ENCODE results near the gene CNTNAP5.

The CNTNAP5 gene

DNA sequence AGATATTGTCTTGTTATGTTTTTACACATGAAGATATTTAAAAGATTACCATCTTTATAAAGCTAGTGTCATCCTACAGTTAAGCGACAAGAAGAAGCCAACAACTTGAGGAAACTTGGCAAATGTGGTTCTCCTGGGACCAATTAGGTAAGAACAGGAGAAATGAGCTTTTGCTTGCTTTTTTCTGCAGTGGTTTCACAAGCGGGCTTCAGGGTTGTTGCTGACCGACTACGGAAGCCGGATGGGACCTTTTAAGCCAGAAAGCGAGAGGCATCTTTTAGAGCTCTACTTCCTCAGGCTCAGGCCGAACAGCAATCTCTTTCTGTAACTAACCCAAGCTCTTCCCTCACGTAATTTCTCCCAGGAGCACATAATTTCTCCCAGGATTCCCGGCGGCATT, 256.5 kb downstream of the CNTNAP5 start:
- no peak for DNase-seq

DNA sequence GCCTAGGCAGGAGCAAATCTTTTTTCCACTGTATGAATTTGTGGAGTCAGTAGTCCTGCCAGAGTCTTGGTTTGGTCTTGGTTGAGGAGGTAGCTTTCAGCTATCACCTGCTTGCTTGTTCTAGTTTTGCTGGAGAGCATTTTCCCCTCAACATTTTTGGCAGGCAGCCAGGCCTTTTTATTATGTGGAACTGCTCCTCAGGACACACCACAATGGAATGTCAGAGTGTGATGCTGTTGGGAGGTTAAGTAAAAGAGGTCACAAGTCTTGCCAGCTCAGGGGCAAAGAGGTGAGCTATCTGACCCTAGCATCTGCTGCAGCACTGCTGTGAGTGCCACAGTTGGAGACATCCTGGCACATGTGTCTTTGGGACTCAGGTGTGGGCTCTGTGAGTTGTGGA, 258.0 kb downstream of the CNTNAP5 start:
- DNase-seq: no peak

DNA sequence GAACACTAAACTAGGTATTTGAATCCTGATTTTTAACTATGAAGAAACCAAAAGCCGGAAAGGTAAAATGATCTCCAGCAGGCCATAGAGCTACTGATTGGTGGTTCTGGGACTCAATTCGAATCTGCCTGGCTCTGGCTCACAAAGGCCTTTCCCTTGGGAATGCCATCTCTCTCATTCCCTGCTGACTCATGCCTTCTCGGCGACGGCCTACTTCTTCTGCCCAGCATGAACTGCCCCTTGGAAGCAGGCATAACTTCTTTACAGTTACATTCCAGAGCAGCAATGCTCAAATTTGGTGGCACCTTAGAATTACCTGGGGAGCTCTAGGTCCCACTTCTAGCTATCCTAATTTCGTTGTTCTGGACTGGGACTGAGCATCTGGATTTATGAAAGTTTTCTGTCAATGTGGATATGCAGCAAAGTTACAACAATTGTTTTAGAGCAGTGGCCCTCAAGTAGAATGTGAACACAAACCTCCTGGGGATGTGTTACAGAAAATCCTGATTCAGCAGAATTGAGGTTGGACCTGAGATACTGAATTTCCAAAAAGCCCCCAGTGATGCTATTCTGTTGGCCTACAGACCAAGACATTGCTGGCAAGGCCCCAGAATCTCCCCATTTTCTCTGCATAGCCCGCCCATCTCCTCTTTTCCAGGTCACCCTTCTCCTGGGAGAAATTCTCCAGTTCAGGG, 261.1 kb downstream of the CNTNAP5 start:
- DNase-seq: no peak

DNA sequence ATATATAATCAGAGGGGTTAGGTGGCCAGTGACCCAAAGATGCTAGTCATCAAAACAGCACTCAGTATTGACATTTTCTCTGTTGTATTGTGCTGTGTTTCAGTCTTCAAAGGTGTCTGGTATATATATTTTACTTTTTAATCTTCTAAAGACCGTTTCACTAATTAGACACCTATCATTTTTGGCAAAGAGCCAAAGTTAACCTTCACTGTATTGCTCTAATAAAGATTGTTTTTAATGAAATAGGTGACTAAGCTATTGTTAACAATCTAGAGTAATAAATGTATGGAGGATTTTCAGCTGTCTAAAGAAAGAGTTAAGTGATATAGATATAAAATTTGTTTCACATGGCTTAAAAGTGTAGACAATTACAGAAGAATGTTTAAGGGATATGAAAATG, 264.0 kb downstream of the CNTNAP5 start:
- no peak for DNase-seq

DNA sequence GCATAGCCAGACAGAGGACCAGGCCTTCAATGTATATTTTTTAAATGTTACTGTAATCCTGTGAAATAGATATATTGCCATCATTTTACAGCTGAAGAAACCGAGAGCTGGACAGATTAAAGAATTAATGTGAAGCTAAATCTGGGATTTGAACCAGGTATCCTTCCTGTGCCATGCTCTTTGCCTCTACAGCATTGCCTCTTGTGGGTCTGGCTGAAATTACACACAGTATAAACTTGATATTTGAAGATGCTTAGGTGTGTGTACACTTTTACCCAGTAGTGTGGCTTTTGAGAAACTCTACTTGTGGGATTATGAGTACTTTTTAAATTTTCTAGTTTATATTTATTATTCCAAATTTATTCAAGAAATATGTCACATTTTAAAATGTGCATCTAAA, 264.5 kb downstream of the CNTNAP5 start:
- no peak for DNase-seq

DNA sequence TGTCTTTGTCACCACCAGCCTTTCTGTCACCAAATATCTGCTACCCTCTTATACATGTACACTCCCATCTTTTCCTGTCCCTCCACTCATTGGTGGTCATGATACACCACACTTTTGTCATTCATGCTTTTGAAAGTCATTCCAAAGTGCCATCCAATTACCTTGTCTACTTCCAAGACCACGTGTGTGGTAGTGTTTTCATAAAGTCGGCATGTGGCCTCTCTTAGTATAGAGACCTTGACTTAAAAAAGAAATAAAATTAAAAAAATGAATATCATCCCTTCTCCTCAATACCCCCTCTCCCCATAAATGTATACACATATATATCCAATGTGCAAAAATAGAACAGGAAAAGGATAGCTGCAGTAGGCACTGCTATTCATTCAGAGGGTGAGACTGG, 271.4 kb downstream of the CNTNAP5 start:
- DNase-seq: no peak

DNA sequence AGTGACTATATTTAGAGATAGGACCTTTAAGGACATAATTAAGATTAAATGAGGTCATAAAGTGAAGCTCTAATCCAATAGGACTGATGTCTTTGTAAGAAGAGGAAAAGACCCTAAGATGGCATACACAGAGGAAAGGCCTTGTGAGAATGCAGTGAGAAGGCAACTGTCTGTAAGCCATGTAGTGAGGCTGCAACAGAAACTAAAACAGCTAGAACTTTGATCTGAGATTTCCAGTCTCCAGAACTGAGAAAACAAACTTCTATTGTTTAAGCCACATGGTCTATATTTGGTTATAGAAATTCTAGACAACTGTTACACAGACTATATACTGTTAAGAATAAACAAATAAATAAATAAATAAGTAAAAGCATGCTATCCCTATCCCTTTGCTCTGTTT, 276.8 kb downstream of the CNTNAP5 start:
- DNase-seq: no peak

DNA sequence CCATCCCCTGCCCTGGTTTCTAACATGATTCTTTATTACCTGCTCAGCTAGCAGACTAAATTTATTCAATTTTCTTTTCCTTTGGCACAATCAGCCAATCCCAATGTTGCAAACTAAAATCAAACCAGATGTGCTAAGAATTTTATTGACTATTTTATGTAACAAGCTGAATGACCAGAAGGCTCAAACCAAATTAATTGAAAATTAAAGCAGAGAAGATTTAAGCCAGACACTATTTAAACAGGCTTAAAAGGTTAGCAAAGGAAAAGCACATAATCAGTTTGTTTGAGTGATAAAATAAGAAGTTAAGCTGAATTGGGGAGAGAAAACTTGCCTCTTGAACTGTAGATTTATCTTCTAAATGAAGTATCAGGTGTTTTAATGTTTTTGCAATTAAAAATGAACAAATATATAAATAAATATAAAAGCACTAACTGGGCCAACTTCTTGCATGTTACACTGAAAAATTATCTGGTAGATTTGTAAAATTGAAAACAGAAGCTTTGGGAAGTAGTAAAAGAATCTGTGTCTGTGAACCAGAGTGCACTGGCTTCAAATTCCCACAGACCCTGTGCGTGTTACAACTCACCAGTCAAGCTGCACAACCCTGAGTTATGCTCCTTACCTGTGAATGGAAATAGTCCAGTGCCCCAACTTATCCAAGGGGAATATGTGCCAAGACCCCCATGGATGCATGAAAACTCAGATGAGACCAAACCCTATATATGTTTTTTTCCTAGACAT, 283.4 kb downstream of the CNTNAP5 start:
- no peak for DNase-seq

DNA sequence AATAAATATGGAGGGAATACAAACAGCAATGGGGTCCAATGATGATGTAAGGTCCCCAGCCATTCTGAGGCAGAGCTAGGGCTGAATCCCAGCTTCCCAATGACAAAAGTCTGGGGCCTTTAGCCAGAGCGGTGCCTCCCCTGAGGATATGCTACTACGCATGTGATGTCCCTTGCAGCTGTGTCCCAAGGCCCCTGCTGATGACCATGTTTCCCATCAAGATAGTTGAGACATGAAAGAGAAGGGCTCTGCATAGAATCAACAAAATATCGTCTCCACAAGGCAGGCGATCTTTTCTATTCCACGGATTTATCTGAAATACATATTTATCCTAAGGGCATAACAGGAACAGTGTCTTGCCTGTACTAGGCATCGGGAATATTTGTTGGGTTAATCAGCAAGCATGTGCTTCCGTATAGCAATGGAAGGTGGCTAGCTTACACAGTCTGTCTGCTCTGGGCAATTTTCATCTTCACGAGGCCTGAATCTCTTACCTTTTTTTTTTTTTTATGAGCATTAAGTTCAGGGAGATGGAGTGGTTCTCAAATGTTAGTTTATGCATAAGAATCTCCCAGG, 284.6 kb downstream of the CNTNAP5 start:
- DNase-seq: no peak

DNA sequence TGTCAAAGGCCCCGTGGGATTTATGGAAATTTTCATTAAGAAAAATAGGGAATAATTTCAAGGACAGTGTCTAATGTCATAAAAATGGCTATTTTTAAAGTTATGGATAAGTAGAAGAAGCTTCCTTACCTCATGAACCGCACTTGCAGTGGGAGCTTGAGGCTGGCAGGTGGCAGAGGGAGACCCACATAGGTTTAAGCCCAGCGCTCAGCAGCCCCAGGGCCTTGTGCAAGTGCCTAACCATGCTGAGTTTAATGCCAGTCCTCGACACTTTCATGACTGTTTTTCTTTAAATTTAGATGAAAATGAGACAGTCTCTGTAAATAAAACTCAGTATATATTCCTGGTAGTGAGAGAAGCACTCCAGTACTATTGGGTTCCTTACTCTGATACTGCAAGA, 285.6 kb downstream of the CNTNAP5 start:
- no peak for DNase-seq

DNA sequence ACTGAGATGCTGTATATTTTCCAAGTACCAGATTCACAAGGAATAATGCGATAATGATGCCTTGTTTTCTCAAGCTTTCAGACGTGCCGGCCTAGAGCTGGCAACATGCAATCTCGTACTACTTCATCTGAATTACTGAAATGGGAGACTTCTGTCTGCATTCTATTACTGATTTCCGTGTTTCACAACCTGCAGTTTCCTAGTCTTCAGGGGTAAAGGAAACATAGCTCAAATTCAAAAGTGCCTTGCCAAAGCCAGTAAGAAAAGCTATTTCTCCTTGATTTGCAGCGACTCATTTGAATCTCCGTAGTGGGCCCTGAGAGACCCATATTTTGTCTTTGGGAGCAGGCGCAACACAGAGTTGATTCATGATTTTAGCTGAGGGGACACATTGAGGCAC, 289.0 kb downstream of the CNTNAP5 start:
- DNase-seq: no peak

DNA sequence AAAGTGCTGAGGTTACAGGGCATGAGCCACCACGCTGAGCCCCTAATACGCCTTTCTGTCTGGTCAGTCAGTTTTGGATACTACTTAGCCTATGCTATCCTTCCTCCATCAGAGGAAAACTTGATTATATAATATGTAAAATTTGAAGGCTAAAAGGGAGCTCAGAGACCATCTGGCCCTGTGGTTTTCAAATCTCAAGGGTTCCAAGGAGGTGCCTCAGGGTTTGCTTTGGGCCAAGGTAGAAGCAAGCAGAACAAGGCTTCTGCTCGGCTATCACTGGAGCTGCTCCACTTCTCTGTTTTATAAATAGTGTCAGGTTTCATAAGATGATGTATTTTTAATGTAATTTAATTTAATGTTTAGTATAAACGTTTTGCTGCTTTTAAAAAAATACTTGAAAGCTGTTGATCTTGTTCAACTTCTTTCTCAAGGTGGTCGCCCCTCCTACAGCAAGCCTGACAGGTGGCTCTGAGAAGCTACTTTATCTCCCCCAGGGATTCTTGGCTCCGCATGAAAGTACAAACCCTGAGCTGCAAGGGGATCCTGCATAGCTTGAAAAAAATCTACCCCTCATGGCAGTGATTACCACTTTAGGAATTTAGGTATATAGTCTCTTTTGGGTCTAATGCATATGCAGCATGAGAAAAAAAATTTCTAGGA, 290.3 kb downstream of the CNTNAP5 start:
- no peak for DNase-seq

DNA sequence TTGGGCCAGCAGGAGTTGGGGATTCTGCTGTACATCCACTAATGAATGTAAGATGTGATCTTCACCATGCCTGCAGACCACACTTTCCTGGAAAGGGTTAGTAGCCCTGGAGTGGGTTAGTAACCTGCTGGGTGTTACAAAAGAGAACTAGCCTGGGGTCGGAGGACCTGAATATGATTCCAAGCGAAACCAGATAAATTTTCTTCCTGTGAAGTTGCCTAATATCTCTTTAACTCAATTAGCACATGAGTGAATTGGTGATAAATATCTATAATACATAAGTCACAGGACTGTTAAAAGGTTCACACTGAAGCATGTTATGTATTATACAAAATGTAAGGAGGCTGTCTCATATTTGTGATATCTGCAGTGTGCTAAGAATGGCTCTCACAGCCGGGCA, 291.0 kb downstream of the CNTNAP5 start:
- no peak for DNase-seq

DNA sequence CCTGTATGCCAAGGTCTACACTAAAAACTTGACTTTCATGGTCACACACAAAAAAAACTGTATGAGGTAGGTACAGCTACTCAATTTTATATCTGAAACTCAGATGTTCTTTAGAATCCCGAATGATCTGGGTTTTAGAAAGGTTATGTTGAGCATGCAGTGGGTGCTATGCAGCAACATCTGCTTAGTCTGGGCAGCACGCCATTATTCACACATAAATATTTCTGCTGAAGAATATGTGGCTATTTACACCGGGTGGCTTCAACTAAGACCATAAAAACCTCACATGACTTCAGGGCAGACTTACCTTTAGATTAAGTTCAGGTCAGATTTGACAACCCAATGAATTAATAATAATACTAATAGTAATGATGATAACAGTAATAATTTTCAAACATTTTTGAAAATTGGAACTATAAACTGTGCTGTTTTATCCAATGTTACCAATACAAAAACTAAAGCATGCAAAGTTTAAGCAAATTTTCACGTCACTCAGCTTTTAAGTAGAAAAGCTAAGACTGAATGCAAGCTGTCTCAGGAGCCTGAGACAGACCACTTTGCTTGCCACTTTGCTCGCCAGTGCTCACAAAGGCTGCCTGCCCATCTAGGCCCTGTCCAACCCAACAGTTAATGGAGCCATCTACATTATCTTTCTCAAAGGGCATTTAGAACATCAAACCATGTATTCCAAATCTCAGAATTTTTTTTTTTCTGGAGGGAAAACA, 292.0 kb downstream of the CNTNAP5 start:
- DNase-seq: no peak

DNA sequence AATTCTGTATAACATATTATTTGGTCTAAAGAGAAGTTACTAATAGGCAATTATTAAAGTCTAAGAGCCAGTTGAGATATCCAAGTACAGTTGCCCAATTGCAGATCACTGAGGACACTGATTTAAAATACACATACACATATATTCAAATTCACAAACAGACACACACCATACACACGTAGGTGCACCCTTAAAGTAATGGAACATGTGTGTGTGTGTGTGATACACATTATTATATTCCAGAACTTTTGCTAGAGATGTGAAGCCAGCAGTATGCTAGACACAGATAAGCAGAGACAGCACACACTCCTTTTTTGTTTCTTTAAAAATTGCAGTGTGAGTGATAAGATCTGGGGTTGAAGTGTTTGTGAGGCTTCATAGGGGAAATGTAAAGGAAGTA, 292.5 kb downstream of the CNTNAP5 start:
- no peak for DNase-seq

DNA sequence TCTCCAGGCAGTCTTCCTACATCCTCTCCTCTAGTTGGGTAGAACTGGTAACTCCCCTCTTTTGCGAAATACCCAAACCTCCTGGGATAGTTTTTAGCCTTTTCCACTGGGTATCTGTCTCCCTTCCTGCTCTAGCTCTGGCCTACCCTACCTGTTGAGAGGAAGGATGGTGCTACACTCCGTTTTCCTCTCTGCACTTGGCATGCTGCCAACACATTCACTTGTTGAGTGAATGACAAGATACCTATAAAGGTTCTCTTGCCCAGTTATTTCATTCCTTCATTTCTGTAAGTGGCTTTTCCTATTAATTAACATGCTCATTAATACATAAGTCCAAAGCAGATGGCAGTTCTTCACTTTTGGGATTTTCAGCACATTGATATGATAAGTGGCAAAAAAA, 293.8 kb downstream of the CNTNAP5 start:
- no peak for DNase-seq

DNA sequence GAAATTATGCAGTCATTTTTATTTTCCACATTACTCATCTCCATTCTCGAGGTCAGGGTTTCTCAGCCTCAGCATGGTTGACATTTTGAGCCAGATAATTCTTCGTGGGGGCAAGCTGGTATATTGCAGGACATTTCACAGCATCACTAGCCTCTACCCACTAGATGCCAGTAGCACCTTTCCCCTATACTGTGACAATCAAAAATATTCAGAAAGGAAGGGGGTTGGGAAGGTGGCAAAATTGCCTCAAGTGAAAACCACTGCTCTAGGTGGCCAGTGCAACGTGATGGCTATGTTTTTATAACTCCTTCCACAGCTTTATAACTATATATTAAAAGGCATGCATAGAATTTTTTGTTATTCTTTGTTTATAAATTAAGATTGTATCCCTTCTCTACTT, 294.5 kb downstream of the CNTNAP5 start:
- no peak for DNase-seq

DNA sequence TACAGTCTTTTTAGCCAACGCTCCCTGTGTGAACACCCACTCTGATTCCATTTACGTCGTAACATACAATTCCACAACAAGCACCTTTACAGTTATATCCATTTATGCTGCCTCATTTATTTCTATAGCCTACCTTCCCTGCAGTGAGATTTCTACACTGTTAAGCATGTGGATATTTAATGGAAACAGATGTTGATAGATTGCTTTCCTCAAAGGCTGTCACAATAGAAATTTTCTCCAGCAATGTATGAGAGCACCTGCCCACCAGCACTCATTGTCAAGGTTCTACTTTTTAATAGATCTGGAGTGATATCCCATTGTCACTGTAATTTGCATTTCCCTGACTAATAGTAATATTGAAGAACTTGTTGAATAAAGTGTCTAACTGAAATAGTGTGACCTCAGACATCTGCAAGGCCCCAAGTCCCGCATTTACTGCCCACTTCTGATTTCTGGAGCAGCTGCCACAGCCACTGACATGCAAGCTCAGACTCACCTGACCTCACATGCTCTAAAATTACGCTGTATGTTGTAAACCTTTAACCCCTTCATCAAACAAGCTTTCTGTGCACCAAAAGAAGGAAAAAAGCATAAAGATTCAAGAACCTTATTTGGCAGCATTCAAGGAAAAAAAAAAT, 295.1 kb downstream of the CNTNAP5 start:
- no peak for DNase-seq

DNA sequence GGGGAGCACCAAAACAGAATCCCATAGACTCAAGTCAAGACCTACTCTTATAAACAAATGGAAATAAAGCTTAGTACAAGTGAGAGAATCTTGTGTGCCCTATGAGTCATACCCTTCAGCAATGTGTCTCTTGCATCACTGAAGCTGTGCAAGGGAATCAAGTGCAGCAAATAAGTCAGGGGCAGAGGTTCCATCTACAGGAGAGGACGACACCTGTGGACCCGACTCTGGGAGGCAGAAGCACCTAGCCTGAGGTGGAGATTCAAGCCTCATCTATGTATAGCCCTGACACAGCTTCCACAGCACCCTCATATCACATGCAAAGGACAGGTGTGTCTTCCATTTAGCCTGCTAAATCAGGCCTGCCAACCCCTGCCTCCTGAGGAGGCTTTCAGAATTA, 298.2 kb downstream of the CNTNAP5 start:
- no peak for DNase-seq

DNA sequence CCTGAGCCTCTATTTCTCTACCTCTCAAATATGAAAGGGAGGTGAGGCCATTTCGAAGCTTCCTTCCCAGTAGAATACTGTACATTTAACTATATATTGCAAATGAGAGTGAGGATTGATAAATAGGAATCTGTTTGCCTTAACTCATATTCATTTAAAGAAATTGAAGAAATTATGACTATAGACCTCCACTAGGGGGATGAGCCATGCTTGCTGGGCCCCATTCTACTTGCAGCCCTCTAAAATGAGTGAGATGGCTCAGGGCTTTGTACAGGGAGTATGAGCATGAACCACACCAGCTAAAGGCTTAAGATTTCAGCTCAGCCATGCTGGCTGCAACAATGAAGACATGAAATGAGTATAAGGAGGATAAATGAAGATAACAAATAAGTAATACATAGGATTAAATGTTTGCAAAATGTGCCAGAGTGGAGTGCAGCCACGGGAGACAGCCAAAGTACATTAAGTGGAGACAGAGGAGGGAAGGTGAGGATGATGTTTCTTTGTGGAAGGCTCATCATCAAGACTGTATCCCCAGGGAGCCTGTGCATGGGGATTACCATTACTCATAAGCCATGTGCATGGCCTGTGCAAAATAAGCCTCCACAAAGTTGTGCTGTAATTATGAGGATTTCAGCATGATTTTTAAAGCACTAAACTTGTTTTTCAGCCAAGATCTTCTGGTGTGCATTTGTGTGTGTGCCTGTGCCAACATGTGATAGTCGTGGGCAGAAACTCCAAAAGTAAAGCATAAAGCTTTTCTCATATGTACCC, 300.8 kb downstream of the CNTNAP5 start:
- DNase-seq: no peak

DNA sequence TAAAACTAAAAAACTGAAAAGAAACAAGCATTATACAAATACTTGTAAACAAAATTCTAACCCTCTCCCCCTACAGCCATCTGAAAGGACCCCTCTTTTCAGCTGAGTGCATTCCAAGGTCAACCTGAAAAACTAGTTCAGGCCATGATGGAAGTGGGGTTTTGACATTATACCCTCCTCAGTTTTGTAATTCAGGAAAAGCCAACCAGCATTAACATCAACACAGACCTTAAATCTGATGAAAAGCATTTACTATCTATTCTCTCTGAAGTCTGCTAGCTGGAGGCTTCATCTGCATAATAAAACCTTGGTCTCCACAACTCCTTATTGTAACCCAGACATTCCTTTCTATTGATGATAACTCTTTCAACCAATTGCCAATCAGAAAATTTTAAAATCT, 302.2 kb downstream of the CNTNAP5 start:
- DNase-seq: no peak

DNA sequence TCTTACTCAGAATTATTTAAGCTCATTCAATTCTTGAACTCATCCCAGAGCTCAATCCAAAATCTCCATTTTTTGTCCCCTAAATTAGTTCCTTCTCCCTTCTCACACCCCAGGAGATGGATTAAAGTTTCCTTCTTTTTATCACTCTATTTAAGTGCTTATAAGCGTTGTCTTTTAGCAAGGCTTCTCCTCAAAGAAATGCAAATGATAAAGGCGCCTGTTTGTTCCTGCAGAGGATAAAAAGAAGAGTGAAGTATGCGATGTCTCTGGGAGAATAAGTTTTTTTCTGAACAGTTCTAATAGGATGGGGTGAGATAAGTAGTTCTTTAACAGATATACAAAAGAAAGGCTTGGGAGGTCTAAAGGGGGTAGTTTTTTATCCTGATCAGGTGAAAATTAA, 303.3 kb downstream of the CNTNAP5 start:
- no peak for DNase-seq

Measured in NK-92 treated with Interleukin-12 subunit alpha and Interleukin-12 subunit beta, amount 100 ng/mL, for 24 hours (cell line).